Vagina (tissue), 2 donors: ENCODE data around the gene BTNL8.

Source experiments
- POLR2AphosphoS5 ChIP-seq, 2 donors: sonication (generic); formaldehyde crosslinking; IDR thresholded peaks; one replicate each; pipeline ENCODE4 v1.9.0; 2017; ENCODE audit warnings: antibody characterized with exemption in 2 of 2, mild to moderate bottlenecking in 2 of 2, low read depth in 1 of 2; ENCODE audit not compliant: insufficient read depth in 1 of 2
- TF ChIP-seq, protein P1 (sequence below), 3 experiments: fragments of 450-650 bp in 2 of 3; fragments of 200-600 bp in 1 of 3; sonication (generic) in 1 of 3; IDR thresholded peaks; one replicate each; pipeline ENCODE4 v1.5.1; 2017 to 2019; ENCODE audit warnings: antibody characterized with exemption in 3 of 3, mild to moderate bottlenecking in 2 of 3, moderate library complexity in 2 of 3

DNA sequence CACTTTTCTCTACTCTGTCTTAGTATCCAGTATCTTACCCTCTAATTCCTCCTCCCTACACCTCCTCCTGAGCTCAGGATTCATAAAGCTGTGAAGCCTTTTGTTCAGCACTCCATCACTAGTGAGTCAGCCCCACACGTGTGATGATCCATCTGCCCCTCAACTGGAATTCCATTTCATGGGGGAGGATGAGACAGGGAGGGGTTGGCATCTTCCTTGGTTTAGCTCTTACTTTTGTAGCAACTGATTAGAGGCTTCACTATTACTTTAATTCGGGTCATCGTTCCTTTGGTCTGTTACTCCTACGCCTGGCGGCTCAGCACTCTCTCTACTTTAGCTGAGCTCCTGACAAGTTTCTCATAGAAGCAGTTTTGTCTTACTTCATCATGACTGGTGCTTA is 11.8 kb downstream of the BTNL8 start:
- TF ChIP-seq, protein P1, sequence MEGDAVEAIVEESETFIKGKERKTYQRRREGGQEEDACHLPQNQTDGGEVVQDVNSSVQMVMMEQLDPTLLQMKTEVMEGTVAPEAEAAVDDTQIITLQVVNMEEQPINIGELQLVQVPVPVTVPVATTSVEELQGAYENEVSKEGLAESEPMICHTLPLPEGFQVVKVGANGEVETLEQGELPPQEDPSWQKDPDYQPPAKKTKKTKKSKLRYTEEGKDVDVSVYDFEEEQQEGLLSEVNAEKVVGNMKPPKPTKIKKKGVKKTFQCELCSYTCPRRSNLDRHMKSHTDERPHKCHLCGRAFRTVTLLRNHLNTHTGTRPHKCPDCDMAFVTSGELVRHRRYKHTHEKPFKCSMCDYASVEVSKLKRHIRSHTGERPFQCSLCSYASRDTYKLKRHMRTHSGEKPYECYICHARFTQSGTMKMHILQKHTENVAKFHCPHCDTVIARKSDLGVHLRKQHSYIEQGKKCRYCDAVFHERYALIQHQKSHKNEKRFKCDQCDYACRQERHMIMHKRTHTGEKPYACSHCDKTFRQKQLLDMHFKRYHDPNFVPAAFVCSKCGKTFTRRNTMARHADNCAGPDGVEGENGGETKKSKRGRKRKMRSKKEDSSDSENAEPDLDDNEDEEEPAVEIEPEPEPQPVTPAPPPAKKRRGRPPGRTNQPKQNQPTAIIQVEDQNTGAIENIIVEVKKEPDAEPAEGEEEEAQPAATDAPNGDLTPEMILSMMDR (IDR thresholded peaks at IDR 0.05), result no peak
- no peak for TF ChIP-seq POLR2AphosphoS5 (IDR thresholded peaks at IDR 0.05; ENCODE audit: insufficient read depth in 1 of 2, low read depth in 1 of 2)
